DMS79 treated with DMSO at 0.1 percent for 48 hours (cell line): ENCODE results near the gene MSN.

Experiments used
- DNase-seq: peaks from one replicate; lab custom pipeline; 2025; lab: John Stamatoyannopoulos, UW

MSN gene

GRCh38 chrX:65673857-65674203 lies 6.4 kb downstream of the MSN start:
- DNase-seq: no peak

- no peak for DNase-seq
These were observed 6.9 kb downstream of the MSN start for GRCh38 chrX:65674204-65674893.

DNA sequence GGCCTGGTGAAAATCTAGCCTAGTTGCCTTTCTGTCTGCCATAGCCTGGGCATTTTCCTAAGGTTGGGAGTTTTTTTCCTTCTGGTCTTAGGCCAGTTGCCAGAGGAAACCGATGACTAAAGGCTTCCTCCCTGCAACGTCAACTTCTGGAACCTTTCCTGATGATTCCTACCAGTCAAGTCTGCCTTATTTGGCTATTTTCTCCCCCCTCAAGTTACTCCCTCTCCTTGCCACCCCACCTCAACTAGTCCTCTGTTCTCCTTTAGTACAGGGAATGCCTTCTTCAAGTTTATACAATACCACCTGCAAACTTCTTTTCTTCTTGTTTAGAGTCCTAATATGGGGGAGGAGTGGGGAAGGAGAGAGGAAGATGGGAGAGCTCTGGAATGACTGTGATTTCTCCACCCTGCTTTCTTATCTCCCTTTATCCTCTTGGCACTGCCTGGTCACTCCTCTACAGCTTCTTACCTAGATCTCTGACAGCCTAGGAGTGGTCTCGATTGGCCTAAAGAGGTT lies 10.6 kb downstream of the MSN start:
- DNase-seq: no peak

DNA sequence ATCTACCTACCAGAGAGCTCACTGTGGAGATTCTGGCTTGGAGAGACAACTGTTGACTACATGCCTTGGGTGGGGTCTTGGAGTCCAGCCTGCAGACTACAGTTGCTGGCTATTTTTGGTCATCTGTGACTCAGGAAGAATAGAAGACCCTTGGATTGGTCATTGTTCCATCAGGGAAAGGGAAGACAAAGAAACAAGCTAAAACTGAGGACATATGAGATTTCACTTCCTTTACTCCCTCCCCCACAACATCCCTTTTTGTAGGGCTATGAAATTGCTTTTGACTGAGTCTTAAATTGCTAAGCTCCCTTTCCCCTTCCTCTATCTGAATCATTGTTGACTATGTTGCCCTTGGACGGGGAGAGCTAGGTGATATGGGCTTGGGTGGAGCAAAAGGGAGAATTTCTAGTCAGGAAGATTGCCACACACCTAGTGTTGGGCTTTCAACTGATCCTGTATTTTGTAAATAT lies 11.7 kb downstream of the MSN start:
- no peak for DNase-seq

- DNase-seq: no peak
These were observed 14.4 kb downstream of the MSN start for GRCh38 chrX:65681810-65682209.

GRCh38 chrX:65685112-65685511 lies 17.7 kb downstream of the MSN start:
- no peak for DNase-seq

DNA sequence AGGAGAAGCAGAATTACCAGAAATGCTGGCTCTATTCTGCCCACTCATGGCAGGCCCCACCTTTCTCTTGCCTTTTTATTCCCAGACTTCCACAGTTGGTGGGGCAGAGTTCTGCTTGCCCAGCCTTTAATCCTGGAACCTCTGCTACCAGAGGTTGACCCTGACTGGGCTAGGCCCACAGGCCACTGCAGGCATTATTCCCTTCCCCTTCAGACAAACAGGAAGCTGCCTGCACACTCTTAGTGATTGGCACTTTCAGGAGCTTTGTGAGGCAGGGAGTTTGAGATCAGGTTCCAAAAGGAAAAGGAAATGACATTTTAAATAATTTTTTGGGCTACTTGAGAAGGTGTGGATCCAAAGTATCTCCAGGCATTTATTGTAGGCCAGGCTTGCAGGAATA lies 18.8 kb downstream of the MSN start:
- no peak for DNase-seq

DNA sequence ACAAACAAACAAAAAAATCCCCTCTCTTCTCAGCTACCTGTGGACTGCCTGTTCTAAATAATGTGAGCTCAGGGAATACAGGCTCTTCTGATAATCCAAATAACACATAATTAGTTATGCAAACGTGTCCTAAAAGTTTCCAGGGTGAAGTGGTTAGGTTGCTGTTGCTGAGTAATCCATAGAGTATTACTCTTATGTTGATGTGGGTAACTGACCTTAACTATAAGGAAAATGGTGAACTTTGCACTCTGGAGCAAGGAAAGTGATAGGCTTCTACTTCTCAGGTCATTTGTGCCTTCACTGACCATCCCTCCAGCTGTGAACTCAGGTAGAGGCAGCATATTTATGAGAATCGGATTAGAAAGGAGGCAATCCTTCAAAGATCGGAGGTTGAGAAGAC lies 19.9 kb downstream of the MSN start:
- DNase-seq: no peak

DNA sequence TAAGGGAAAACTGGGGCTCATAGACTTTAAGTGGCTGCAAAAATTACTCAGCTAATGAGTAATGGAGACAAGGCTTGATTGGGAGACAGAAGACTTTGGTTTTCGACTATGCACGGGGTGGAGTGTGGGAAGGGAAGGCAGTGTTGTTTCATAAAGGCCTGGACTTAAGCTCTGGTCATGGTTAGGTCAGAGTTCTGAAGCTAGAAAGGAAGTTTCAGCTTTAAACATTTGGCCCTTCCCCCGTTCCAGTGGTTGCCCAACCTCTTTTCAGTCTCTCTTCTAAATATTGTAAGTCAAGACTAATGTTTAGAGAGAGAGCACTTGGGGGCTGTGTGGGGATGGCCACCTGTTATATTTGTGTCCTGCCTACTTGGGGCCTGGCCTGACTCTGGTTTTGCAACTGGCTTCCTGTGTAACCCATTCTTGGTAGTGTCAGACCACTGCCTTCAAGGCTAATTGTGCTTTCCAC lies 21.0 kb downstream of the MSN start:
- DNase-seq: no peak

GRCh38 chrX:65689377-65689776 lies 21.9 kb downstream of the MSN start:
- DNase-seq: no peak

DNA sequence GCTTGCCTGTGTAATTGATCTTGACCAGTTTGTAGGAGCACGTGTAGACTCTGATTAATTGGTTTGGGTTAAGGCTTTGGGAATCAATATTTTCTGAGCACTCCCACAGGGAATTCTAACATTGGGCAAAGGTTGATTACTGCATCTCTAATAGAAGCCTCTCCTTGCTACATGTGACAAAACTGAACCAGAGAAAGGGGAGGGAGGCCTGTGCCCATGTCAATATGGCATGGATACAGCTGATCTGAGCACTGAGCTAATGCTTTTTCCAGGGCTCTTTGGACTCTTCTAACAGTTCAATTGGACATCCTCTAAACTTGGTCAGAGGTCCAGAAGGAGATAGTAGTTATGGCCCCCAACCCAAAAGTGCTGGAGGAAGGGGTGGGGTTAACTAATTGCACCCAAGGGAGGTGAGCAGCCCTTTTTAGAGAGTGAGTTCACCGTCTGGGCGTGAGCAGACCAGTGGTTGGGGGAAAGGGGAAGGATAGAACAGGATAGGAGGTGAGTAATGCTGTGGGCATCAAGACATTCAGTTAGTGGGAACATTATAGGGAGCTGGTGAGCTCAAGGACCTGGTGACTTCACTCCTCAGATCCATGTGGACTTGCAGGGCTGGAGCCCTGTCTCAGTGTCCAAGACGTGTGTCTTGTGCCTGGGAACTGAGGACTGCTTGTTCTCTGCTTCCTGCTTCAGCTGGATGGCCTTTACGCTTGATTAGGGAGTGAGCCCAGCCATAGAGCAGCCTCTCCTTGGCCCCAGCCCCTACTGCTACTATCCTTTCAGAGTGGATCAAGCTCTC lies 22.8 kb downstream of the MSN start:
- no peak for DNase-seq

DNA sequence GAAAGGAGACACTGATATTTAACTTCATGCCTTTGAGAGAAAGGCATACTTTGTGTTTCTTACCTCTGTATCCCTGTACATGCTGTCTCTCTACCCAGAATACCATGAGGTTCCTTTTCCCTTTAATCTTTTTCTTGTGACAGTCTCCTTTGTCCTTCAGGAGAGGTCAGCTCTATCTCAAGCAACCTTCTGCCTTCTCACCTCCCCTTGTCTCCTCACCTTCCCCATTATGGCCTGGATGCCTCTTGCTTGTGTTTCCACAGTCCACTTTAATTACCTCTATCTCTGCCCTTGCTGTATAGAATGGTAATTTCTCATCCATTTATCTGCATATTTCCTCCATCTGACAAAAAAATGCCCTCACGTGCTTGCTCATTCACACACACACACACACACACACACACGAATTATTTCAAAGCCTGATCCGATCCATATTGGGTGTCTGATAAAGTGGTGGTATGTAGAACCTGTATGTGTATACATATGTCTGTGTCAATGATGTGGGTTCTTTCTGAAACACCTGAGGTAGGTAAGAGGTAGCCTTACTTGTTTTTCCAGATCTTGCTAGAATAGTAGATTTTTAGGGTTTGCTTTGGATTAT lies 28.5 kb downstream of the MSN start:
- no peak for DNase-seq

DNA sequence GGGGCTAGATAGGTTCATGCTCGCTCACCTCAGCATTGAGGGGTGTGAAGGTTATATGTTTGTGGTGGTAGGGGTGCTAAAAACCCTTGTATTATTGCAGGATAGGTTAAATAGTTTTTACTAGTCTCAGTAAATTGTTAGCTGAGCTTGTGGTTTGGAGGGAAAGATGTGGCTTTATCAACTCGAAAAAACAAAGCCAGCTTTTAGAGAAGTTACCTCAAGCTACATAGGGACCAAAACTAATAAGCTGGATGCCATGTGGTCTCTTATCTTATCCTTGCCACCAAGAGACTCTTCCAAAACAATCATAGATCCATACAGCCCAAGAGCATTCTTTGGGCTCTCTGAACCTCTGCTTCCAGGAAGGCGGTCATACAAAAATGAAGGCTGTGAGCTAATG lies 29.2 kb downstream of the MSN start:
- DNase-seq: no peak

DNA sequence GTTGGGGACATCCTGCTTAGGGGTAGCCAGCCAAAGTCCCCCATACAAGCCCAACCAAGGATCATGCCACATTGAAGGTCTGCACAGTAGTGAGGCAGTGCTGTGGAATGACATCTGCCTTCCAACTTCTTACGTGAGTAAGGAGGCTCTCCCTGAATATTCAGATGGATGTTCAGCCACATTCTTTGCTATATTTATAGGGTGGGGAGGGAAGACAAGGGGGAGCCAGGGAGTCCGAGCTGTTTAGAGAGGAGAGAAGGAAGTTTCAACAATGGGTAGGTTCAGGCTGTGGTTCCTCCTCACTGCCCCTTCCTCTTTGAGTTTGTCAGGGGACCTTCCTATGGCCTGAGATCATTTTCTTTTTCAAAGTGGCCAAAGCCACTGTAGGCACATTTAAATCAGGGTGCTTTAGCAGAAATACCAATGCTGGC lies 29.8 kb downstream of the MSN start:
- no peak for DNase-seq

DNA sequence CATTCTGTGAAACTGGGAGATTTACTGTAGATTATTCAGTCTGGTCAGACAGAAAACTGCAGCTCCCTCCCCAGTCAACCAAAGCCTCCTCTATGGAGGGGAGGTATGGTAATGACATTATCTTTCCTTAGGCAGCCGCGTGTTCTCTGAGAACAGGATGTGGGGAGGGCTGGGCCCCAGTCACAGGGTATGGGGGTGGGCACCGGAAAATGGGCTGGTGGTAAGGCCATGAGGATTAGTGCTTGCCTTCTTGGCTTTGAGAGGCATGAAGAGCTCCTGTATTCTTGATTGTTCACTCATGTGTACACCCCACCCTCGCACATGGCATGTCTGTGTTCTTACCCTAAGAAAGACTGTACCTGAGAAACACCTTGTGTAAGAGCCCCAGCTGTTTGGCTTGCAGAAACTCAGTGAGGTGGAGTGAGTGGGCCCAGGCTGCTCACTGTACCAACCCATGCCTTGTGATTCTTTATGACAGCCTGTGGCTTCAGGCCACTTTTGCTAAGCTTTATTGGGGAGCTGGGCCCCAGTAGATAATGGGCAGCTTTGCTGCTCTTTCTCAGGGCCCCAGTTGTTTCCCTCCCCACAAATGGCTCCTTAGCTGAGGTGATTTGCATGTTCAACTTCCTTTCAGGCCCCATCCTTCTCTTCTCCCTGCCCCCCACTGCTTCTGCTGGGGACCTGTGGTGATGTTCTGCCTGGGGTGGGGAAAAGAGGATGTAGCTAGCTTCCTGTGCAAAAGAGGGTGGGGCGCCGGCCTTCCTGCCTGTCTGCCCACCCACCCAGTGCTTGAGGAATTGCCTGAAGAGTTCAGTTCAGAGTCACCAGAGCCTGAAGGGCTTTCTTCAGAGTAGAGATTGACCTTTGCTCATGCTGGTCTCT lies 30.7 kb downstream of the MSN start:
- DNase-seq: no peak

GRCh38 chrX:65702956-65703355 lies 35.5 kb downstream of the MSN start:
- DNase-seq: no peak

DNA sequence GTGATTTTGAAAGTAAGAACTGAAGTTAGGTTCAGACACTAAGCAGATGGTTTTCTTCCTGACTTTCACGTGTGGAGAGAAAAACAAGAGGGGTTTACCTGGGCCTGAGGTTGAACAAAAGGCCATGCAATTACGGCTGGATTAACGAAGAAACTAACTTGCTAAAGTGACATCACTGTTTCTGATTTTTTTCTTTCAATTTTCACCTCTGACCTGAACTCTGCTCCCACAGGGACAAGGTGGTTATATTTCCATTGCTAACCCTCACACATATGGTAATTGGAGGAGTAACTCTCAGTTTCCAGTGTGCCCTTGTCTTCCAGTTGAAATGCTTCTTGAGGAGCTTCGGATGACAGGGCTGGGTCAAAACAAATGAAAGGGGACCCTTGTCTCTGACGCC lies 38.0 kb downstream of the MSN start:
- DNase-seq: no peak

- DNase-seq: no peak
These were observed 38.8 kb downstream of the MSN start for GRCh38 chrX:65706041-65706828.

GRCh38 chrX:65707151-65707550 lies 39.7 kb downstream of the MSN start:
- DNase-seq: no peak

GRCh38 chrX:65712005-65712806 lies 44.8 kb downstream of the MSN start:
- no peak for DNase-seq
